ENCODE data around the gene C11orf52. TPM values are rescaled to one million over a fixed set of nuclear protein-coding genes. Genes with fewer than 3 reads are reported as not detected.

The C11orf52 gene, protein sequence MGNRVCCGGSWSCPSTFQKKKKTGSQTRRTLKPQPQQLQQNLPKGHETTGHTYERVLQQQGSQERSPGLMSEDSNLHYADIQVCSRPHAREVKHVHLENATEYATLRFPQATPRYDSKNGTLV
- total RNA-seq: 1.4 and 2.2 TPM in 2 replicates

DNA sequence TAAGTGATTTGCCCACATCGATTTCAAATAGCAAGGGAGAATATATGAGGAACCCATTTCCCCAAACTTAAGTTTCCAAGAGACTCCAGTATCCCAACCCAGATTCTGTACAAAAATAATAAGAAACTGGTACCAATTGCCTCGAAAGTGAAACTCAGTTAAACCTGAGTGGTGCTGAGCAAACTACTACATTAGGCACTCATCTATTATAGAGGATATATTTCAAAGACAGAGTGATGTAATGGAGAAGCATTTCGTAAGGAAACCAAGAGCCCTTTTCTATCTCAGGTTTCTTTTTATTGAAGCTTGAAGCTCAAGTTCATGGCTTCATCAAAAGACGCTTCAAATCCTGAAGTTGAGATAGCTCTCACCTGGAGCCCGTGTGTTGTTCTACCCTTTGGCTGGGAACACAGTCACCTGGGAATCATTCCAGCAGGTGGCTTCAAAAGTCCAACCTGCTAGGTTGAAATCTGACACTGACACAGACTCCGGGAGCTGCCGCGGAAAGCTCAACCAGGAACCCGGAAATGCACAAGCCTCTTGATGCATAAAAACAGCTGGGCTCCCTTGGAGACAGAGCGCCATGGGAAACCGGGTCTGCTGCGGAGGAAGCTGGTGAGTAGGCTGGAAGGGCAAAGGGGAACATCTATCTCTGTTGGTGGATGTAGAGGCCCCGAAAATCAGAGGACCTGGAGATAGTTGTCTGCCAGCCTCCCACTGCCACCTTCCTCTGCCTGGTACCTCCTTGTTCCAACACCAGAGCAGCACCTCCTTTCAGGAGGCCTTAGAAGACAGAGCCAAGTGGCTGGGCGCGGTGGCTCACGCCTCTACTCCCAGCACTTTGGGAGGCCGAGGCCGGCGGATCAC, at the start of gene C11orf52:
Gene C11orf52 (plus strand): TSS at position 524 of the 867 bp plus-strand sequence. CDS start 60 bp downstream, at position 584.

DNA sequence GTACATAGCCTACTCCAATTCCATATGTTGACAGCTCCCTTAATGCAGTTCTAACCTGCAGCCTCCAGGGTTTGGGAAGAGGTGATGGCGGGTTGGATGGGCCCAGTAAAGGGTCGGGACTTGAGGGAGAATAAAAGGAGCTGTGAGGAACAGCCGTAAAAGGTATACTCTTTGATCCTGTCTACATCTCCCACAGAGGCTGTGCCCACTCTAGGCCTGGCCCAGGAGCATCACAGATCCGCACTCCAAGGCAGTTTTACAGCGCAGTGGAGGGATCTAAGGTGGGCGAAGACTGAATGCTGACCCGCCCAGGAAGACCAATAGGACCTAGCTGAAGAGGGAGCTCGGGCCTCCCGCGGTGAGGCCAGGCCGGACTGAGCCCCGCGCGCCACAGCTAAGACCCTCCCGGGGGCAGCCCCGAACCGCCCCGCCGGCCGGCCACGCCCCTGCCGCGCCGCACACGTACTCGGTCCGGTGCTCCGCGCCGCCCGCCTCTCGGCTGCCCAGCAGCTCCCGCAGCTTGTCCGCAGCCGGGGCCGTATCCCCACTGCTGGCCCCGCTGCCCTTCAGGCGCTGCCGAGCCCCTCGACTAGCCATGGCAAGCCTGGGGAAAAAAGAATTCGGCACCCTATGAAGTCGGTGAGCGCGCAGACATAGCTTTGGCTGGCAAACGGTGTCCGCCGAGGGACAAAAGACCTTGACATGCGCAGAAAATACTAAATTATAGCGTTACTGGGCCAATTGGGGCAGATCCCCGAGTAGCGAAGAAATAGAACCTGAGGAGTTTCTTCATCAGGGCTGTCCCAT, 47.6 kb upstream of the C11orf52 start, which contains the start of gene ALG9:
Gene ALG9 (minus strand): TSS at position 696 of the 807 bp plus-strand sequence. CDS start 99 bp downstream, at position 597.

DNA sequence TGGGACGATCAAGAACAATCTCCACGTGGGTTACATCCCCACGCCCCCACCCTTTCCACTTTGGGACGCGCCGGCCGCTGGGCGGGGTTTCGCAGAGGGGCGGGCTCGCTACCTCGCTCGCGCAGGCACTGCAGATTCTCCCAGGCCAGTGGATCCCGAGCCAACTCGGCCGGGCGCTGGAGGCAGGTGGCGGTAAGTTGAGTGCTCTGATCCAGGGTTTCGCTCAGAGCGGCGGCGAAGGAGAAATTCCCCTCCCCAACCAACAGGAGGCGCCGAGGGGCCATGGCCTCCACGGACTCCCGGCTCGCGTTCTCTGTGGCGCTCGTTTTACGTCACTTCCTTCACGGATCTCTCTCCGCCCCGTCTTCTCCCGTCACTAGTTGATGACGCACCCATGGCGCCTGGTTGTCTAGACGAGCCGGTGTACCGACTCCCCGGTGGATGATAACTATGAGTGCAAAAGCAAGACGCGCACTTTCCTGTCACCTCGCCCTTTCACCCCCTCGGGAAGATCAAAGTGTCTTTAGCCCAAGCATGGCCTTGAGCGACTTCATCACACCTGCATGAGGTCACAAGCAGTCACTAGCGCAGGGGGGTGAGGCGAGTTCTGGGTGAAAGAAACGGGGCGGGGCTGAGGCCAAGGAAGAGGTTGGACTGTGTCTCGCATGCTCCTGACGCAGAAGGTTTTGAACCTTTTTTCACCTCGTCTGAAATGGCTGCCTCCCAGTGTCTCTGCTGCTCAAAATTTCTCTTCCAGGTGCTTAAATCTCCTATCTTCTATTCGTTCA, 39.7 kb upstream of the C11orf52 start, which contains the start of the genes CFAP68 and FDXACB1:
Gene CFAP68 (plus strand): TSS at position 693 of the 788 bp plus-strand sequence. CDS start 20 bp downstream, at position 713.
Gene FDXACB1 (minus strand): TSS at position 317 of the 788 bp plus-strand sequence. CDS start 33 bp downstream, at position 284.

DNA sequence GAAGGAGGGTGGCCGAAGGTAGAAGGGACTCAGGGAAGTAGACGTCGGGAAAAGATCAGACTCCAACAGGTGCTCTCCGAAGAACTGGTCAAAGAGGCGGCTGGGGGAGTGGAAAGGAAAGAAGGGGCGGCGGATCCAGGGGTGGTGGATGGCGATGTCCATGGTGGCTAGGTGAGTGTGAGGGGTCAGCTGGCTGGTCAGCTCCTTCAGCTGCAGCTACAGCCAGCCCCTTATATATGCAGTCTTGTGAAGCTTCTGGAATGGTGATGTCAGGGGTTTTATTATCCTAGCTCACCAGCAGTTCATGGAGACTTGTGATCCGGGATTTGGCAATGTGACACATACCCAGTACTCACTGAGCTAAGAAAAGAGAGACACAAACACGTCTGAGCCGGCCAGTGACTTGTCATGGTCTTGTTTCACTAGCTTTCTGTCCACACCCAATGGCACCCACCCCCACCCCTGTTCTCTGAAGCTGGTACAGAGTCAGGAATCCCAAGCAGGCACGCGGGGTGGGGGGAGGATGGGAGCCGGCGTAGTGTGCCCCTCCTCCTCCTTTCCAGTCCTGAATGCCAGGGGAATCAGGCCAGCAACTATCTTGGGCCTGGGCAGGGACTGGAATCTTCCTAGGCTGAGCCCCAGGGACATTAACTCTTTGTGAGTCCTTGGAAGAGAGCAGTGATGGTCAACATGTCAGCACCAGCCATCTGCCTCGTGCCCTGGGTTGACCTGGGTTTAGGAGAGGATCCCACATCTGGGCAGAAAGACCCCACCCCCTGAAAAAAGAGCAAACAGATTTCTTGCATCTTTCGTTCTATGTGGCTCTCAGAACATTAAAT, 6.9 kb upstream of the C11orf52 start, which contains the start of gene CRYAB:
Gene CRYAB (minus strand): TSS at position 208 of the 839 bp plus-strand sequence. CDS start 46 bp downstream, at position 162.

DNA sequence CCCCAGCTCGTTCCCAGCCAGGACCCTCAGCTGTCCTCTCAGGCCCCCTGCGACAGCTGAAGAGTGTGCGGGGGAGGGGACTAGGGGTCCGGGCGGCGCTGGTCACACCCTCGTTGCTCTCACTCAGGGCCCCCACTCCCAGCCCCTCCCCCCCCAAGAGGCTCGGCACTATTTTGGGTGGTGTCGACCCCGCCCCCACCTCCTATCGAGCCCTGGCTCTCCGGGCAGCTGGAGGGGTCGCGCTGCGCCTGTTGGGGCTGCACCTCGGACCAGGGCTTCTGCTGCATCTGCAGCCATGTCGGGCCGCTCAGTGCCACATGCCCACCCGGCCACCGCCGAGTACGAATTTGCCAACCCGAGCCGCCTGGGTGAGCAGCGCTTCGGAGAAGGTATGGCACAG, 6.2 kb upstream of the C11orf52 start, which contains the start of gene HSPB2:
Gene HSPB2 (plus strand): TSS at position 200 of the 400 bp plus-strand sequence. CDS start 96 bp downstream, at position 296.

Other genes starting within 250 kb of the C11orf52 start
- gene PPP2R1B, start 152.5 kb upstream of the C11orf52 start, total RNA-seq: 6.2 and 12.4 TPM in 2 replicates
- gene ALG9, start 47.3 kb upstream of the C11orf52 start, total RNA-seq: 13.5 and 18.2 TPM in 2 replicates
- gene FDXACB1, start 39.7 kb upstream of the C11orf52 start, total RNA-seq: 1.5 and 2.5 TPM in 2 replicates
- 19.3 and 24.9 TPM in 2 replicates for gene CFAP68, start 39.4 kb upstream of the C11orf52 start, total RNA-seq
- gene CRYAB, start 7.1 kb upstream of the C11orf52 start, total RNA-seq: 53.4 and 56.3 TPM in 2 replicates
- 0.94 and 2.0 TPM in 2 replicates for gene HSPB2, start 6.2 kb upstream of the C11orf52 start, total RNA-seq
- gene DIXDC1, start 18.4 kb downstream of the C11orf52 start, total RNA-seq: 15.8 and 16.3 TPM in 2 replicates
- gene DLAT, start 106.5 kb downstream of the C11orf52 start, total RNA-seq: 14.0 and 15.3 TPM in 2 replicates
- gene PIH1D2, start 155.1 kb downstream of the C11orf52 start, total RNA-seq: 0.87 and 1.8 TPM in 2 replicates
- gene NKAPD1, start 155.4 kb downstream of the C11orf52 start, total RNA-seq: 13.3 and 18.9 TPM in 2 replicates
- 35.3 and 36.7 TPM in 2 replicates for gene TIMM8B, start 167.8 kb downstream of the C11orf52 start, total RNA-seq
- 88.9 and 89.9 TPM in 2 replicates for gene SDHD, start 168.0 kb downstream of the C11orf52 start, total RNA-seq
- 0.24 and 0.37 TPM in 2 replicates for gene IL18, start 245.2 kb downstream of the C11orf52 start, total RNA-seq
- gene TEX12, start 248.5 kb downstream of the C11orf52 start, total RNA-seq: 0.31 TPM in 1 of 2 replicates, not detected in the other